Spleen (tissue), 11 donors: ENCODE measurements around the gene NIP7. TPM values are rescaled to one million over a fixed set of nuclear protein-coding genes. Genes with fewer than 3 reads are reported as not detected.

ENCODE experiments used
- DNase-seq: peaks from one replicate; pipeline ENCODE4 v3.0.0-alpha.2; 2020
- H3K27ac ChIP-seq, 8 donors: fragments of 200-600 bp; sonication (generic) in 7 of 8; 1 replicate in 4 of 8; 2 replicates in 4 of 8; pipeline versions ENCODE4 v1.5.0 to v1.8.0; 2016 to 2021; ENCODE audit warnings: inconsistent platforms in 4 of 8, mild to moderate bottlenecking in 4 of 8, moderate library complexity in 1 of 8
- H3K27me3 ChIP-seq, 7 donors: fragments of 200-600 bp; sonication (generic) in 6 of 7; replicated peaks in 1 of 7; 1 replicate in 4 of 7; 2 replicates in 3 of 7; pipeline versions ENCODE4 v1.5.0 to v1.8.0; 2016 to 2021; ENCODE audit warnings: inconsistent platforms in 3 of 7, mild to moderate bottlenecking in 1 of 7
- H3K36me3 ChIP-seq, 6 donors: fragments of 200-600 bp; sonication (generic) in 5 of 6; 1 replicate in 4 of 6; 2 replicates in 2 of 6; pipeline versions ENCODE4 v1.5.0 to v1.8.0; 2016 to 2021; ENCODE audit warnings: inconsistent platforms in 2 of 6
- H3K4me1 ChIP-seq, 6 donors: fragments of 200-600 bp; sonication (generic) in 5 of 6; 1 replicate in 3 of 6; 2 replicates in 3 of 6; pipeline versions ENCODE4 v1.5.0 to v1.8.0; 2016 to 2021; ENCODE audit warnings: inconsistent platforms in 3 of 6
- H3K4me3 ChIP-seq, 8 donors: fragments of 200-600 bp; sonication (generic) in 7 of 8; 1 replicate in 4 of 8; 2 replicates in 4 of 8; pipeline versions ENCODE4 v1.5.0 to v1.8.0; 2016 to 2021; ENCODE audit warnings: inconsistent platforms in 4 of 8, mild to moderate bottlenecking in 4 of 8, moderate library complexity in 2 of 8
- H3K9me3 ChIP-seq, 8 donors: fragments of 200-600 bp; sonication (generic) in 7 of 8; 1 replicate in 4 of 8; 2 replicates in 4 of 8; pipeline versions ENCODE4 v1.5.0 to v1.8.0; 2016 to 2021; ENCODE audit warnings: inconsistent platforms in 4 of 8
- POLR2A ChIP-seq, 3 donors: fragments of 450-650 bp; IDR thresholded peaks; one replicate each; pipeline ENCODE4 v1.5.1; 2017; ENCODE audit warnings: antibody characterized with exemption in 3 of 3, mild to moderate bottlenecking in 1 of 3
- POLR2AphosphoS5 ChIP-seq, 3 donors: sonication (generic); formaldehyde crosslinking; IDR thresholded peaks; one replicate each; pipeline ENCODE4 v1.5.1; 2017; ENCODE audit warnings: antibody characterized with exemption in 3 of 3
- WGBS, 5 donors: extraction: QIAGEN DNeasy Blood & Tissue Kit in 3 of 5; methylation state at CpG; one replicate each; pipeline versions ENCODE4 v1.1.5 to v1.1.7; 2013 to 2018; 5-methylcytosine and 5-hydroxymethylcytosine counted together
- intact Hi-C: fragments of 100-400 bp; cut with DNase I; formaldehyde crosslinking; loops from one replicate; pipeline ENCODE4 v1.15.0; 2023; ENCODE audit warnings: low total_unique reads
- polyA plus RNA-seq, 3 donors: library from polyadenylated mRNA; stranded (reverse); fragments of 200-250 nt; gene quantifications; one replicate each; pipeline ENCODE4 v1.2.1, GENCODE V29; 2013
- total RNA-seq, 7 donors: library from RNA; depleted of rRNA in 3 of 7; stranded (reverse); fragments of >200 nt in 3 of 7; fragmentation: NEBNext Ultra II Directional in 4 of 7; extraction: Animal tissue kit (Norgen Biotek cat#: 25700) in 4 of 7; gene quantifications; one replicate each; pipeline versions ENCODE4 v1.1.0 to v1.2.1, GENCODE V29; 2016 to 2021
- TF ChIP-seq, protein P1 (sequence below), 11 experiments: fragments of 200-600 bp in 7 of 11; fragments of 450-650 bp in 4 of 11; sonication (generic) in 4 of 11; IDR thresholded peaks in 8 of 11; conservative IDR thresholded peaks in 3 of 11; 1 replicate in 7 of 11; 2 replicates in 4 of 11; pipeline versions ENCODE4 v1.4.0 to v1.8.0; 2016 to 2021; ENCODE audit warnings: antibody characterized with exemption in 11 of 11, inconsistent platforms in 4 of 11, mild to moderate bottlenecking in 1 of 11
- donor health status: healthy with polysubstance abuse.
- donor health status: DM: no; HTN: no; CAD: no; lungs with moderate emphysema.
- donor health status: DM: no; HTN: no; CAD: no.
- donor health status: Bipolar disorder and iron deficiency.
- donor health status: healthy.
- donor health status: DM: no; HTN: no; CAD: no.
- donor health status: DM: yes; HTN: yes; CAD: no.

Gene NIP7
- total and polyA plus RNA-seq, 10 donors, result 10.2 to 25.0 (median 18.8) TPM

DNA sequence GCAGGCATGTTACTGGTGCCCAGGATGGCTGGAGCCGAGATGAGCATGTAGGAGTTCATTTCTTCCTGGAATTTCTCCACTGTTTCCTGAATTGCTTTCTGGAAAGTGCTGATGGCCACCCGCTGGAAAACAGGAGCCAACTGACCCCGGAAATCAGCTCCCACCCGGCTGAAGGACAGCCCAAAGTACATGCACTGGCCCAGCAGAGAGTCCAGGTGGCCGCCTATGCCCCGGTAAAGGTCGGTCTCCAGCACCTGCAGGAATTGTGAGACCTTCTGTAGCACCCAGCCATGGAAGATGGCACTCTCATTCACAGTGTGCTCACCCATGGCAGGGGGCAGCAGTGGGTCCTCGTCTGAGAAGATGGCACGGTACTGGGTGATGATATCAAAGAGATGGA is 4.9 kb upstream of the NIP7 start:
- Histone ChIP-seq H3K4me3 (no peak overlapping the region), H3K27ac (no peak overlapping the region), H3K36me3 (peaks cover 0 to 54% (median 51%) of the 10 kb centered on the region in 6 donors), H3K4me1 (peaks cover 11 to 83% (median 39%) of the 10 kb centered on the region in 6 donors), H3K27me3 (no peaks in the 10 kb centered on the region), H3K9me3 (no peaks in the 10 kb centered on the region)
- WGBS, 5 donors, result 92 to 97% (median 94%) methylated on average over 9 of the region's 9 CpGs
- intact Hi-C loops, result no loop called here
- TF ChIP-seq POLR2AphosphoS5 (IDR thresholded peaks at IDR 0.05), result no peak
- TF ChIP-seq POLR2A (IDR thresholded peaks at IDR 0.05), result no peak
- TF ChIP-seq, protein P1, sequence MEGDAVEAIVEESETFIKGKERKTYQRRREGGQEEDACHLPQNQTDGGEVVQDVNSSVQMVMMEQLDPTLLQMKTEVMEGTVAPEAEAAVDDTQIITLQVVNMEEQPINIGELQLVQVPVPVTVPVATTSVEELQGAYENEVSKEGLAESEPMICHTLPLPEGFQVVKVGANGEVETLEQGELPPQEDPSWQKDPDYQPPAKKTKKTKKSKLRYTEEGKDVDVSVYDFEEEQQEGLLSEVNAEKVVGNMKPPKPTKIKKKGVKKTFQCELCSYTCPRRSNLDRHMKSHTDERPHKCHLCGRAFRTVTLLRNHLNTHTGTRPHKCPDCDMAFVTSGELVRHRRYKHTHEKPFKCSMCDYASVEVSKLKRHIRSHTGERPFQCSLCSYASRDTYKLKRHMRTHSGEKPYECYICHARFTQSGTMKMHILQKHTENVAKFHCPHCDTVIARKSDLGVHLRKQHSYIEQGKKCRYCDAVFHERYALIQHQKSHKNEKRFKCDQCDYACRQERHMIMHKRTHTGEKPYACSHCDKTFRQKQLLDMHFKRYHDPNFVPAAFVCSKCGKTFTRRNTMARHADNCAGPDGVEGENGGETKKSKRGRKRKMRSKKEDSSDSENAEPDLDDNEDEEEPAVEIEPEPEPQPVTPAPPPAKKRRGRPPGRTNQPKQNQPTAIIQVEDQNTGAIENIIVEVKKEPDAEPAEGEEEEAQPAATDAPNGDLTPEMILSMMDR (IDR thresholded peaks at IDR 0.05 in 8 of 11, conservative IDR thresholded peaks at IDR 0.05 in 3 of 11), result no peak
- peak; percentile 48 for DNase-seq

DNA sequence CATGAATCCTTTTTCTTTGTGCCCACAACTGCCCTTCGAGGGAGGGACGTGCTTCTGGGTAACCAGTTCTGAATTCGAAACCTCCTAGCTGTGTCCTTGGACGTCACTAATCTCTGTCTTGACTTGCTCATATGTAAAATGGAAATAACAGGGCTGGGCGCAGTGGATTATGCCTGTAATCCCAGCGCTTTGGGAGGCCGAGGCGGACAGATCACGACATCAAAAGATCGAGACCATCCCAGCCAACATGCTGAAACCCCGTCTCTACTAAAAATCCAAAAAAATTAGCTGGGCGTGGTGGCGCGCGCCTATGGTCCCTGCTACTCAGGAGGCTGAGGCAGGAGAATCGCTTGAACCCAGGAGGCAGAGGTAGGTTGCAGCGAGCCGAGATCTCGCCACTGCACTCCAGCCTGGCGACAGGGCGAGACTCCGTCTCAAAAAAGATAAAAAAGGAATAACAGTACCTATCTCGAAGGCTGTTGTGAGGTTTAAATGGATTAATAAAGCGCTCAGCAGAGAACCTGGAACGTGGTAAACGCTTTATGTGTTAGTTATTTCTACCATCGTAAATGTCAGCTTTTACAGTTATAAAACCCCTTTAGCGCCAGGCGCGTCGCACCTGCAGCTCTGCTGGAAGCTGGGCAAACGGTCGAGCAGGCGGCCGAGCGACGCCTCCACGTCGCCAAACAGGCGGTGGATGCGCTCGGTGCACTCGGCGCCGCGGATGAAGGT is 849 bp upstream of the NIP7 start:
- H3K9me3 ChIP-seq, result no peaks in the 10 kb centered on the region
- H3K36me3 ChIP-seq, result peaks cover 0 to 62% (median 60%) of the 10 kb centered on the region in 6 donors
- peaks cover 21 to 76% (median 42%) of the 10 kb centered on the region in 6 donors for H3K4me1 ChIP-seq
- peak overlapping the region; percentile 83 to 97 (median 92) for H3K27ac ChIP-seq
- 19 to 27% (median 21%) methylated on average over 33 to 46 of the region's 46 CpGs for WGBS, 5 donors
- peak overlapping the region; percentile 74 to 97 (median 90) for H3K4me3 ChIP-seq
- DNase-seq, result peak; percentile 64
- TF ChIP-seq, protein P1 (IDR thresholded peaks at IDR 0.05 in 8 of 11, conservative IDR thresholded peaks at IDR 0.05 in 3 of 11), result no peak
- TF ChIP-seq POLR2A (IDR thresholded peaks at IDR 0.05), result no peak
- TF ChIP-seq POLR2AphosphoS5 (IDR thresholded peaks at IDR 0.05), result no peak
- no peaks in the 10 kb centered on the region for H3K27me3 ChIP-seq
- intact Hi-C loops, result no loop called here

DNA sequence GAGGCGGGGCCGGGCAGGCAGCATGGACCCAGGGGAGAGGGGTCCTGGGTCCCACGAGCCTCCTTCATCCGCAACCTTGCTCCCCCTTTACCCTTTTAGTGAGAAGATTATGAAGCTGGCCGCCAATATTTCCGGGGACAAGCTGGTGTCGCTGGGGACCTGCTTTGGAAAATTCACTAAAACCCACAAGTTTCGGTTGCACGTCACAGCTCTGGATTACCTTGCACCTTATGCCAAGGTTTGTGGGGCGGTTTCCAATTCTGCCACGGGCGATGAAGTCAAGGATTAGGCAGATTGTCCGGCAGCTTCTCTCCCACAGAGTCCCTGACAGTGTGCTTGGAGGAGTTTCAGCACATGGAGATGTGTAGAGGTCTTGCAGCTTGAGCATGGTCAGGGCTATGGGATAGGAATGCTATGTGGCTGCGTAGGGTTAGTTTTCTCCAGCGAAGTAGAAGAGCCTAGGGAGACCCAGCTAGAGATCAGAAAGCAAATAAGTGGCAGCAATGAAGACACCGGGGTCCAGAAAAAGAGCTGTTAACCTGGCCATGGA is 598 bp downstream of the NIP7 start:
- Histone ChIP-seq H3K9me3 (no peaks in the 10 kb centered on the region), H3K27me3 (no peaks in the 10 kb centered on the region), H3K36me3 (peaks cover 0 to 61% (median 50%) of the 10 kb centered on the region in 6 donors), H3K4me1 (peaks cover 21 to 65% (median 38%) of the 10 kb centered on the region in 6 donors), H3K27ac (peak overlapping the region; percentile 83 to 97 (median 92)), H3K4me3 (peak overlapping the region; percentile 74 to 97 (median 90))
- no peak for TF ChIP-seq POLR2A (IDR thresholded peaks at IDR 0.05)
- TF ChIP-seq, protein P1 (IDR thresholded peaks at IDR 0.05 in 8 of 11, conservative IDR thresholded peaks at IDR 0.05 in 3 of 11), result no peak
- DNase-seq, result no peak
- intact Hi-C loops, result no loop called here
- 7 to 12% (median 10%) methylated on average over 13 to 16 of the region's 16 CpGs for WGBS, 5 donors

DNA sequence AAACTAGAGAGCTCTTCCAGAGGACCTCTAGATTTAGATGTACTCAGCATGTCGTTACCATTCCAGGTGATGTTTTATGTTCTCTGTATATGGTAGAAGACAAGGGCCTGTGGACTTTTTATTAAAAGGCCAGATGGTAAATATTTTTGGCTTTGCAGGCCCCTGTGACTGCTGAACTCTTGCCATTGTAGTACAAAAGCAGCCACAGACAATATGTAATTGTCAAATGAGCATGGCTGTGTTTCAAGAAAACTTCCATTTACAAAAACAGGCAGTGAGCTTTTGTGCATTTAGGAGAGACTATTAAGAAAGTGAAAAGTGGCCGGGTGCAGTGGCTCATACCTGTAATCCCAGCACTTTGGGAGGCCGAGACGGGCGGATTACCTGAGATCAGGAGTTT is 4.6 kb downstream of the NIP7 start:
- TF ChIP-seq POLR2AphosphoS5 (IDR thresholded peaks at IDR 0.05) (no peak), POLR2A (IDR thresholded peaks at IDR 0.05) (no peak)
- TF ChIP-seq, protein P1 (IDR thresholded peaks at IDR 0.05 in 8 of 11, conservative IDR thresholded peaks at IDR 0.05 in 3 of 11), result no peak
- H3K4me3 ChIP-seq, result no peak overlapping the region
- H3K36me3 ChIP-seq, result peaks cover 0 to 52% (median 34%) of the 10 kb centered on the region in 6 donors
- intact Hi-C loops, result no loop called here
- WGBS, 5 donors, result 93 to 98% (median 98%) methylated on average over 5 of the region's 5 CpGs
- H3K27ac ChIP-seq, result no peak overlapping the region
- no peak for DNase-seq
- no peaks in the 10 kb centered on the region for H3K9me3 ChIP-seq
- H3K27me3 ChIP-seq, result no peaks in the 10 kb centered on the region
- peaks cover 9 to 46% (median 22%) of the 10 kb centered on the region in 6 donors for H3K4me1 ChIP-seq
